Measurements from ENCODE around the gene USP20. TPM values are rescaled to one million over a fixed set of nuclear protein-coding genes. Genes with fewer than 3 reads are reported as not detected.

The USP20 gene
- polyA plus RNA-seq, 4 donors, result 16.0 to 47.0 (median 20.4) TPM

DNA sequence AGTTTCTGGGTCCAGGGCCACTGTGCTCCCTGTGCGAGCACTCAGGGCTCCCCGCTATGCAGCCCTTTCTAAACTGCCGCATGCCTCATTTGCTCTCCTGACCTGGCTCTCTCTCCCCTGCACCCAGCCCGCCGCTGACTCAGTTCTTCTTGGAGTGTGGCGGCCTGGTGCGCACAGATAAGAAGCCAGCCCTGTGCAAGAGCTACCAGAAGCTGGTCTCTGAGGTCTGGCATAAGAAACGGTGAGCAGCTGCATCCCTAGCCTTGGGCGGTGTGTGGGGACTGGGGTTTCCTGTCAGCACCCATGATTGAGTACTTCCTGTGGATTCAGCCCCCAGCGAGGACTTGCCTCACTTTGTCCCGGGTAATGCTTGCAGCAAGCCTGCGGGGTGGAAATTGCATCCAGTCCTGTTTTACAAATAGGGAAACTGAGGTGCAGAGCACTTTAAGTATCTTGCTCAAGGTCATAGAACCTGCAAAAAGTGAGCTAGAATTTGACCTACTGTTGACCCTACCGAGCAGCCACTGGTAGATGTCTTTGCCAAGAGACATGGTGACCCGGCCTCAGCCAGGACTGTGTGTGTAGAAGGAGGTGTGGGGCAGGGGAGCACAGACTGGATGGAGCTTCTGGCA lies 27.9 kb downstream of the USP20 start:
- no peak for FAIRE-seq
- peaks cover 6 to 70% (median 9%) of the 10 kb centered on the region in 3 donors for H3K36me3 ChIP-seq (ENCODE audit: control insufficient read depth in 3 of 3, insufficient read depth in 2 of 3, low read depth in 1 of 3, low read length in 3 of 3)
- 54 to 83% (median 58%) methylated on average over 14 of the region's 14 CpGs for WGBS, 3 donors

GRCh38 chr9:129864991-129865647 lies 29.9 kb downstream of the USP20 start:
- Histone ChIP-seq H3K4me3 (ENCODE audit: low read depth in 1 of 3, low read length in 3 of 3) (no peak overlapping the region), H3K27ac (ENCODE audit: low read depth in 1 of 3, low read length in 2 of 3) (no peak overlapping the region), H3K27me3 (ENCODE audit: control insufficient read depth in 3 of 3, insufficient read depth in 3 of 3, low read length in 3 of 3) (no peaks in the 10 kb centered on the region), H3K36me3 (ENCODE audit: control insufficient read depth in 3 of 3, insufficient read depth in 2 of 3, low read depth in 1 of 3, low read length in 3 of 3) (peaks cover 4 to 77% (median 9%) of the 10 kb centered on the region in 3 donors), H3K9me3 (ENCODE audit: control insufficient read depth in 2 of 2, insufficient read depth in 1 of 2, low read depth in 1 of 2, low read length in 1 of 2) (no peaks in the 10 kb centered on the region), H3K4me1 (ENCODE audit: control insufficient read depth in 3 of 3, insufficient read depth in 2 of 3, low read depth in 1 of 3, low read length in 2 of 3) (no peaks in the 10 kb centered on the region)
- FAIRE-seq (no peak), DNase-seq (no peak)
- WGBS, 3 donors, result 58 to 75% (median 67%) methylated on average over 11 of the region's 11 CpGs

More for the DNA sequence above, 27.9 kb downstream of the USP20 start:
- H3K4me1 ChIP-seq (ENCODE audit: control insufficient read depth in 3 of 3, insufficient read depth in 2 of 3, low read depth in 1 of 3, low read length in 2 of 3), result no peaks in the 10 kb centered on the region
- no peaks in the 10 kb centered on the region for H3K9me3 ChIP-seq (ENCODE audit: control insufficient read depth in 2 of 2, insufficient read depth in 1 of 2, low read depth in 1 of 2, low read length in 1 of 2)
- peak overlapping the region in 1 of 3 donors; percentile 11 for H3K27ac ChIP-seq (ENCODE audit: low read depth in 1 of 3, low read length in 2 of 3)
- H3K4me3 ChIP-seq (ENCODE audit: low read depth in 1 of 3, low read length in 3 of 3), result no peak overlapping the region
- peak in 1 of 2 donors; percentile 60 for DNase-seq
- H3K27me3 ChIP-seq (ENCODE audit: control insufficient read depth in 3 of 3, insufficient read depth in 3 of 3, low read length in 3 of 3), result no peaks in the 10 kb centered on the region

DNA sequence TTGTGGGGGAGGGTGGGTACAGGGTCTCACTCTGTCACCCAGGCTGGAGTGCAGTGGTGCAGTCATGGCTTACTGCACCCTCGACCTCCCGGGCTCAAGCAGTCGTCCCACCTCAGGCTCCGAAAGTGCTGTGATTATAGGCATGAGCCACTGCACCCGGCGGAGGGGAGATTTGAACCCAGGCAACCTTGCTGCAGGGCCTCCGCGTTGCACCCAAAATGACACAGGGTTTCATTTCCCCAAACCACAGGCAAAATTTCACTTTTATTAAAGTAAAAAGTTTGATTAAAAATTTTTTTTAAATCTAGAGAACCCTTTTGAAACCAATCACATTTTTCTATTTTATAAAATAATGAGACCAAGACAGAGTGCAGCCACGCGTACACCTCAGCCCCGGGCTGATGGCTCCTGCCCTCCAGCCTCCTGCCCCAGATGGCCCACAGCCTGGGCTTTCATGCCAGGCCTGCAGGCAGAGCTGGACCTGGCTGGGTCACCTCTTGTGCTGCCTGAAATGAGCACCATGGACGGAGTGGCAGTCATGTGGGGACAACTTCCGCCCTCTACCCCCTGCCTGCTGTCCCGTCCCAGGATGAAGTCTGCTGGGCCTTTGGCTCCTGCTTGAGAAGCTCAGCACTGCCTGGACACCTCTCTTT lies 30.5 kb downstream of the USP20 start:
- DNase-seq (no peak), FAIRE-seq (no peak)
- peaks cover 4 to 77% (median 6%) of the 10 kb centered on the region in 3 donors for H3K36me3 ChIP-seq (ENCODE audit: control insufficient read depth in 3 of 3, insufficient read depth in 2 of 3, low read depth in 1 of 3, low read length in 3 of 3)
- H3K27me3 ChIP-seq (ENCODE audit: control insufficient read depth in 3 of 3, insufficient read depth in 3 of 3, low read length in 3 of 3), result no peaks in the 10 kb centered on the region
- 67 to 83% (median 83%) methylated on average over 13 to 14 of the region's 14 CpGs for WGBS, 3 donors
- H3K4me3 ChIP-seq (ENCODE audit: low read depth in 1 of 3, low read length in 3 of 3), result no peak overlapping the region
- no peak overlapping the region for H3K27ac ChIP-seq (ENCODE audit: low read depth in 1 of 3, low read length in 2 of 3)
- no peaks in the 10 kb centered on the region for H3K4me1 ChIP-seq (ENCODE audit: control insufficient read depth in 3 of 3, insufficient read depth in 2 of 3, low read depth in 1 of 3, low read length in 2 of 3)
- no peaks in the 10 kb centered on the region for H3K9me3 ChIP-seq (ENCODE audit: control insufficient read depth in 2 of 2, insufficient read depth in 1 of 2, low read depth in 1 of 2, low read length in 1 of 2)

DNA sequence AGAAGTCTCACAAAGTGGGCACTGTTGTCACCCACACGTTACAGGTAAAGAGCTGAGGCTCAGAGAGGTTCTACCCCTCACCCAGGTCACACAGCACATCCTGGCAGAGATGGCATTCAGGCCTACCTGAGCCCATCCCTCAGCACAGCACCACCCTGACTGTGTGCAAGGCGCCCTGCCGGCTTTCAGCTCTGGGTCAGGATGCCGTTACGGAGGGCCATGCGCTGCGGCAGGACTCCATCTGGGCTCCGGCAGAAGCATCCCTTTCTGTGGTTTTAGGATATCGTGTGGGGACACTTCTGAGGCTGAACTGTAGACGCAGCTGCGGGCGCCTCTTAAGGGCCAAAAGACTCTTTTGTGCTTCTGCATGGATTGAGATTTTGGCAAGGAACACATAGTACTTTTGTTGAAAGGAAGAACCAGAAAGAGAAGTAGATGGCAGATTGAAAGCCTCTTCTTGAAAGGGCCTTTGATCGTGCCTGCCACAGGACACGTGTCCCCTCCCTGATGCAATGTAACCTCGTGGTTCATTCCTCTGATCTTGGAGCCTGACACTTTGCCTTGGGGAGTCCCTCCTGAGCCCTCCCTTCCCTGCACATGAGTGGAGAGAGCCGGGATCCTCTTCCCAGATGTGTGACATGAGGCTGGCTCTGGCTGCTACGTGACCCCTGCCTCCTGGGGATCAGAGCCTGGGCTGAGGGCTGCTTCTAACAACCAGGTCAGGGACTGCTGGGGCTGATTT lies 31.3 kb downstream of the USP20 start:
- Histone ChIP-seq H3K27ac (ENCODE audit: low read depth in 1 of 3, low read length in 2 of 3) (peak overlapping the region in 1 of 3 donors; percentile 22), H3K27me3 (ENCODE audit: control insufficient read depth in 3 of 3, insufficient read depth in 3 of 3, low read length in 3 of 3) (no peaks in the 10 kb centered on the region), H3K9me3 (ENCODE audit: control insufficient read depth in 2 of 2, insufficient read depth in 1 of 2, low read depth in 1 of 2, low read length in 1 of 2) (no peaks in the 10 kb centered on the region), H3K36me3 (ENCODE audit: control insufficient read depth in 3 of 3, insufficient read depth in 2 of 3, low read depth in 1 of 3, low read length in 3 of 3) (peaks cover 2 to 69% (median 3%) of the 10 kb centered on the region in 3 donors), H3K4me1 (ENCODE audit: control insufficient read depth in 3 of 3, insufficient read depth in 2 of 3, low read depth in 1 of 3, low read length in 2 of 3) (no peaks in the 10 kb centered on the region), H3K4me3 (ENCODE audit: low read depth in 1 of 3, low read length in 3 of 3) (no peak overlapping the region)
- WGBS, 3 donors, result 79 to 81% (median 79%) methylated on average over 17 of the region's 17 CpGs
- FAIRE-seq (no peak), DNase-seq (no peak)

- no peaks in the 10 kb centered on the region for H3K9me3 ChIP-seq (ENCODE audit: control insufficient read depth in 2 of 2, insufficient read depth in 1 of 2, low read depth in 1 of 2, low read length in 1 of 2)
- WGBS, 3 donors, result 79 to 82% (median 82%) methylated on average over 17 of the region's 17 CpGs
- H3K36me3 ChIP-seq (ENCODE audit: control insufficient read depth in 3 of 3, insufficient read depth in 2 of 3, low read depth in 1 of 3, low read length in 3 of 3), result peaks cover 0 to 67% (median 3%) of the 10 kb centered on the region in 3 donors
- DNase-seq (no peak), FAIRE-seq (no peak)
- H3K27me3 ChIP-seq (ENCODE audit: control insufficient read depth in 3 of 3, insufficient read depth in 3 of 3, low read length in 3 of 3), result no peaks in the 10 kb centered on the region
- no peak overlapping the region for H3K4me3 ChIP-seq (ENCODE audit: low read depth in 1 of 3, low read length in 3 of 3)
- no peaks in the 10 kb centered on the region for H3K4me1 ChIP-seq (ENCODE audit: control insufficient read depth in 3 of 3, insufficient read depth in 2 of 3, low read depth in 1 of 3, low read length in 2 of 3)
- H3K27ac ChIP-seq (ENCODE audit: low read depth in 1 of 3, low read length in 2 of 3), result peak overlapping the region in 1 of 3 donors; percentile 22
Measured at GRCh38 chr9:129867136-129868022, 32.1 kb downstream of the USP20 start.

DNA sequence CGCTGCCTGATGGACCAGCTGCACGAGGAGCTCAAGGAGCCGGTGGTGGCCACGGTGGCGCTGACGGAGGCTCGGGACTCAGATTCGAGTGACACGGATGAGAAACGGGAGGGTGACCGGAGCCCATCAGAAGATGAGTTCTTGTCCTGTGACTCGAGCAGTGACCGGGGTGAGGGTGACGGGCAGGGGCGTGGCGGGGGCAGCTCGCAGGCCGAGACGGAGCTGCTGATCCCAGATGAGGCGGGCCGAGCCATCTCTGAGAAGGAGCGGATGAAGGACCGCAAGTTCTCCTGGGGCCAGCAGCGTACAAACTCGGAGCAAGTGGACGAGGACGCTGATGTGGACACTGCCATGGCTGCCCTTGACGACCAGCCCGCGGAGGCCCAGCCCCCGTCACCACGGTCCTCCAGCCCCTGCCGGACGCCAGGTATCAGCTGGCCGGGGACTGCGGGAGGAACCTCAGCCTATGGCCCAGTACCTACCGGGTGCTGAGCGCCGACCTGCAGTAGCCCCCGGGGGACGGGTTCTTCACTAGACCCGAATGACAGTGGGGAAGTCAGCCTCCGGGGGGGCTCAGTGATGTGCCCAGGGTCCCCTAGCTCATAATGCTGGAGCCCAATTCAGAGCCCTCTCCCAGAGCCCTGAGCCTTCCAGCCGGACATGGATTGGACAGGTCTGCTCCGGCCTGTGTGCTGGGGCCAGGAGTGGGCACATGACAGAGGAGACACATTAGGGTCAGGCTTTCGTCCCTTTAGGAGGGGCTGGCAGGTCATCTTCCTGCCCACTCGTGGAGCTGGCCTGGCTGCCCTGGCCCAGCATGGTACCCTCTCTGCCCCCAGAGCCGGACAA lies 33.0 kb downstream of the USP20 start:
- no peak for DNase-seq
- Histone ChIP-seq H3K27me3 (ENCODE audit: control insufficient read depth in 3 of 3, insufficient read depth in 3 of 3, low read length in 3 of 3) (no peaks in the 10 kb centered on the region), H3K36me3 (ENCODE audit: control insufficient read depth in 3 of 3, insufficient read depth in 2 of 3, low read depth in 1 of 3, low read length in 3 of 3) (peaks cover 0 to 63% (median 3%) of the 10 kb centered on the region in 3 donors), H3K9me3 (ENCODE audit: control insufficient read depth in 2 of 2, insufficient read depth in 1 of 2, low read depth in 1 of 2, low read length in 1 of 2) (no peaks in the 10 kb centered on the region), H3K4me1 (ENCODE audit: control insufficient read depth in 3 of 3, insufficient read depth in 2 of 3, low read depth in 1 of 3, low read length in 2 of 3) (no peaks in the 10 kb centered on the region), H3K4me3 (ENCODE audit: low read depth in 1 of 3, low read length in 3 of 3) (no peak overlapping the region), H3K27ac (ENCODE audit: low read depth in 1 of 3, low read length in 2 of 3) (peak overlapping the region in 2 of 3 donors; percentile 60 to 74)
- no peak for FAIRE-seq
- 89 to 91% (median 89%) methylated on average over 46 to 48 of the region's 48 CpGs for WGBS, 3 donors

DNA sequence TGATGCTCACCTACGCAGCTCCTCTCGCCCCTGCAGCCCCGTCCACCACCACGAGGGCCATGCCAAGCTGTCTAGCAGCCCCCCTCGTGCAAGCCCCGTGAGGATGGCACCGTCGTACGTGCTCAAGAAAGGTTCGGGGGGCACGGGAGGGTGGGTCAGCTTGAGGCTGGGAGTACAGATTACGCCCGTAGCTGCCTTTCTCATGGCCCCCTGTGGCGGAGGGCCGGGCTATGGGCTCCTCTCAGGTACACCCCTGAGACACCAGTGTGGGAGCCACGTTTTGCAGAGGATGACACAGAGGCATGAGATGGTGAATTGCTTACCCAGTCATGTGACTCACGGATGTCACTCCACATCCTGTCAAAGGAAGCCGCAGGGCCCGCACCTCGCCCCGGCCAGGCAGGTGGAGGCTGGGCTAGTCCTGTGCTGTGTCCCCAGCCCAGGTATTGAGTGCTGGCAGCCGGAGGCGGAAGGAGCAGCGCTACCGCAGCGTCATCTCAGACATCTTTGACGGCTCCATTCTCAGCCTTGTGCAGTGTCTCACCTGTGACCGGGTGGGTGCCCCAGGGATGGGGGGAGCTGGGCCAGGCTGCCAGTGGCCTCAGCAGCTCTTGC lies 33.7 kb downstream of the USP20 start:
- no peaks in the 10 kb centered on the region for H3K27me3 ChIP-seq (ENCODE audit: control insufficient read depth in 3 of 3, insufficient read depth in 3 of 3, low read length in 3 of 3)
- FAIRE-seq (no peak), DNase-seq (peak in 1 of 2 donors; percentile 73)
- H3K27ac ChIP-seq (ENCODE audit: low read depth in 1 of 3, low read length in 2 of 3), result peak overlapping the region in 2 of 3 donors; percentile 60 to 74
- 70 to 79% (median 77%) methylated on average over 23 to 28 of the region's 28 CpGs for WGBS, 3 donors
- H3K9me3 ChIP-seq (ENCODE audit: control insufficient read depth in 2 of 2, insufficient read depth in 1 of 2, low read depth in 1 of 2, low read length in 1 of 2), result no peaks in the 10 kb centered on the region
- peaks cover 0 to 65% (median 3%) of the 10 kb centered on the region in 3 donors for H3K36me3 ChIP-seq (ENCODE audit: control insufficient read depth in 3 of 3, insufficient read depth in 2 of 3, low read depth in 1 of 3, low read length in 3 of 3)
- no peaks in the 10 kb centered on the region for H3K4me1 ChIP-seq (ENCODE audit: control insufficient read depth in 3 of 3, insufficient read depth in 2 of 3, low read depth in 1 of 3, low read length in 2 of 3)
- H3K4me3 ChIP-seq (ENCODE audit: low read depth in 1 of 3, low read length in 3 of 3), result no peak overlapping the region

Measured in small intestine (tissue), 7 donors.